A673 (cell line): Measurements from ENCODE around the gene SELENON. TPM values are rescaled to one million over a fixed set of nuclear protein-coding genes. Genes with fewer than 3 reads are reported as not detected.

Experiments
- BruUV-seq: library from RNA; stranded (reverse); fragments of 400-500 nt; replicated peaks from 2 replicates; lab custom pipeline; 2021; lab: Mats Ljungman, UMichigan
- CTCF ChIA-PET: fragments of 300-600 bp; sonication (Branson Sonifier 250); formaldehyde crosslinking; loops from one replicate; lab custom pipeline; 2022; ENCODE audit warnings: antibody characterized with exemption; lab: Charles Lee
- POLR2A ChIA-PET: fragments of 300-600 bp; sonication (Branson Sonifier 250); formaldehyde crosslinking; loops from one replicate; lab custom pipeline; 2022; ENCODE audit warnings: antibody characterized with exemption; ENCODE audit not compliant: low non-redundant PET; lab: Charles Lee
- DNase-seq: peaks from one replicate; pipeline ENCODE4 v3.0.0-alpha.2; 2015; ENCODE audit warnings: low spot score
- H3K27ac ChIP-seq: fragments of 200-600 bp; sonication (generic); 2 replicates; pipeline ENCODE4 v1.5.1; 2016; ENCODE audit warnings: mixed run types, low read depth, mild to moderate bottlenecking, mixed read lengths, antibody characterized with exemption, low read length; ENCODE audit not compliant: poor library complexity, severe bottlenecking
- H3K27me3 ChIP-seq: fragments of 200-600 bp; sonication (generic); replicated peaks from 2 replicates; pipeline ENCODE4 v1.6.1; 2017; ENCODE audit warnings: mixed run types, low read depth, mild to moderate bottlenecking, mixed read lengths, antibody characterized with exemption, low read length; ENCODE audit not compliant: insufficient read depth, poor library complexity
- H3K36me3 ChIP-seq: fragments of 200-600 bp; sonication (generic); 2 replicates; pipeline ENCODE4 v1.6.1; 2016; ENCODE audit warnings: mixed run types, mild to moderate bottlenecking, mixed read lengths, antibody characterized with exemption, low read length; ENCODE audit not compliant: insufficient read depth, poor library complexity, severe bottlenecking
- H3K4me1 ChIP-seq: fragments of 200-600 bp; sonication (generic); 2 replicates; pipeline ENCODE4 v1.6.1; 2017; ENCODE audit warnings: mixed run types, mild to moderate bottlenecking, mixed read lengths, antibody characterized with exemption, low read length; ENCODE audit not compliant: insufficient read depth, poor library complexity, severe bottlenecking
- H3K4me3 ChIP-seq: fragments of 200-600 bp; sonication (generic); 2 replicates; pipeline ENCODE4 v1.5.1; 2016; ENCODE audit warnings: low read depth, mixed run types, mild to moderate bottlenecking, mixed read lengths, low read length; ENCODE audit not compliant: poor library complexity, severe bottlenecking
- H3K9me3 ChIP-seq: fragments of 200-600 bp; sonication (generic); 2 replicates; pipeline ENCODE4 v1.6.1; 2016; ENCODE audit warnings: mixed run types, low read depth, mild to moderate bottlenecking, mixed read lengths, antibody characterized with exemption, low read length; ENCODE audit not compliant: poor library complexity, severe bottlenecking
- EZH2 ChIP-seq: fragments of 200-600 bp; sonication (generic); IDR thresholded peaks from 2 replicates; pipeline ENCODE4 v1.6.1; 2017; ENCODE audit warnings: borderline replicate concordance, low read depth, mild to moderate bottlenecking, mixed read lengths, antibody characterized with exemption, low read length; ENCODE audit not compliant: poor library complexity, severe bottlenecking
- intact Hi-C: fragments of 100-400 bp; cut with micrococcal nuclease; formaldehyde crosslinking; loops from one replicate; pipeline ENCODE4 v1.10.0; 2022; ENCODE audit not compliant: unreplicated experiment
- total RNA-seq: library from RNA; stranded (reverse); gene quantifications from 2 replicates; pipeline ENCODE4 v1.2.3, GENCODE V29; 2021
- TF ChIP-seq, protein P1 (sequence below): fragments of 300-800, 200-600 bp; sonication (generic); conservative IDR thresholded peaks from 2 replicates; pipeline ENCODE4 v1.5.1; 2017; ENCODE audit warnings: low read depth, mild to moderate bottlenecking, antibody characterized with exemption, low read length, moderate library complexity, mixed read lengths

SELENON gene
- total RNA-seq, 1 experiment from 2014 or later = 50.4 TPM

GRCh38 chr1:25821630-25822091 lies 21.7 kb downstream of the SELENON start:
- H3K27ac ChIP-seq = no peak overlapping the region
- TF ChIP-seq, protein P1, sequence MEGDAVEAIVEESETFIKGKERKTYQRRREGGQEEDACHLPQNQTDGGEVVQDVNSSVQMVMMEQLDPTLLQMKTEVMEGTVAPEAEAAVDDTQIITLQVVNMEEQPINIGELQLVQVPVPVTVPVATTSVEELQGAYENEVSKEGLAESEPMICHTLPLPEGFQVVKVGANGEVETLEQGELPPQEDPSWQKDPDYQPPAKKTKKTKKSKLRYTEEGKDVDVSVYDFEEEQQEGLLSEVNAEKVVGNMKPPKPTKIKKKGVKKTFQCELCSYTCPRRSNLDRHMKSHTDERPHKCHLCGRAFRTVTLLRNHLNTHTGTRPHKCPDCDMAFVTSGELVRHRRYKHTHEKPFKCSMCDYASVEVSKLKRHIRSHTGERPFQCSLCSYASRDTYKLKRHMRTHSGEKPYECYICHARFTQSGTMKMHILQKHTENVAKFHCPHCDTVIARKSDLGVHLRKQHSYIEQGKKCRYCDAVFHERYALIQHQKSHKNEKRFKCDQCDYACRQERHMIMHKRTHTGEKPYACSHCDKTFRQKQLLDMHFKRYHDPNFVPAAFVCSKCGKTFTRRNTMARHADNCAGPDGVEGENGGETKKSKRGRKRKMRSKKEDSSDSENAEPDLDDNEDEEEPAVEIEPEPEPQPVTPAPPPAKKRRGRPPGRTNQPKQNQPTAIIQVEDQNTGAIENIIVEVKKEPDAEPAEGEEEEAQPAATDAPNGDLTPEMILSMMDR = no peak
- no peak for TF ChIP-seq EZH2
- peaks cover 2% of the 10 kb centered on the region for H3K36me3 ChIP-seq
- intact Hi-C loops = no loop called here
- CTCF ChIA-PET = interaction anchor here (1.1 kb wide), 1 partner anchor 83 kb away, joined by 5 read pairs; no protein-coding TSS in a partner anchor
- no peaks in the 10 kb centered on the region for H3K9me3 ChIP-seq
- no peaks in the 10 kb centered on the region for H3K4me1 ChIP-seq
- BruUV-seq = no TSS peak
- POLR2A ChIA-PET = no interaction called here
- H3K4me3 ChIP-seq = no peak overlapping the region
- H3K27me3 ChIP-seq = no peaks in the 10 kb centered on the region
- DNase-seq = no peak

DNA sequence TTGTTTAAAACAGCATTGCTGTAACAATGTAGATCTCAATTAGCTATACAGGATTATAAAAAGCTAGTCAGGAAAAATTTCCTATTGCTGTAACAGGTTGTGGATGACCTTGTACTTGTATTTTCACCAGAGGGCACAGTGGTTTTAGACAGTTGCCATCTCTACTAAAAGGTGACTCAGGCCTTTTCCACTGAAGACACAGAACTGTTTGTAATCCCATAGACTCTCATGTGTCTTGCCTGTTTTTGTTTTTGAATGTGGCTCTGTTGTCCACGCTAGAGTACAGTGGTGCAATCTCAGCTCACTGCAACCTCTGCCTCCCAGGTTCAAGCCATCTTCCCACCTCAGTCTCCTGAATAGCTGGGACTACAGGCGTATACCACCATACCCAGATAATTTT lies 25.6 kb downstream of the SELENON start:
- Histone ChIP-seq H3K36me3 (peaks cover 38% of the 10 kb centered on the region), H3K4me1 (no peaks in the 10 kb centered on the region), H3K27ac (no peak overlapping the region), H3K9me3 (no peaks in the 10 kb centered on the region), H3K4me3 (no peak overlapping the region), H3K27me3 (no peaks in the 10 kb centered on the region)
- TF ChIP-seq EZH2 = no peak
- TF ChIP-seq, protein P1 = no peak
- no TSS peak for BruUV-seq
- intact Hi-C loops = no loop called here
- POLR2A ChIA-PET = no interaction called here
- CTCF ChIA-PET = no interaction called here
- no peak for DNase-seq

DNA sequence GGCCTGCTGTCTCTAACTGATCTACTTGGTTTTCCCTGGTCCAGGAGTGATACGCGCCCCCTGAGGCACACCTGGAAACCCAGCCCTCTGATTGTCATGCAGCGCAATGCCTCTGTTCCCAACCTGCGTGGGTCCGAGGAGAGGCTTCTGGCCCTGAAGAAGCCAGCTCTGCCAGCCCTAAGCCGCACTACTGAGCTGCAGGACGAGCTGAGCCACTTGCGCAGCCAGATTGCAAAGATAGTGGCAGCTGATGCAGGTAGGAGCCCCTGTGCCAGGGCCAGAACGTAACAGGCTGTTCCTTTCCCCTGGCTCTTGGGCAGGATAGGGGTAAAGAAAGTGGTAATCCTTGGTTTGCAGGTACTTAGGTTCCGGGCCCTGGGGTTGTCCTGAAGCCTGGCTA lies 26.6 kb downstream of the SELENON start:
- DNase-seq = no peak
- Histone ChIP-seq H3K4me1 (no peaks in the 10 kb centered on the region), H3K4me3 (no peak overlapping the region), H3K27me3 (no peaks in the 10 kb centered on the region), H3K9me3 (no peaks in the 10 kb centered on the region), H3K36me3 (peaks cover 47% of the 10 kb centered on the region), H3K27ac (no peak overlapping the region)
- TF ChIP-seq EZH2 = no peak
- TF ChIP-seq, protein P1 = no peak
- intact Hi-C loops = no loop called here
- POLR2A ChIA-PET = no interaction called here
- BruUV-seq = no TSS peak
- CTCF ChIA-PET = no interaction called here
